HG03025 (cell line): ENCODE results near the gene NUDT16L1.

ENCODE experiments used
- ATAC-seq: cut with Tn5 transposase; IDR thresholded peaks from one replicate; pipeline ENCODE4 v1.9.1; 2021; ENCODE audit warnings: mild to moderate bottlenecking, moderate library complexity; ENCODE audit not compliant: unreplicated experiment, low FRiP score

NUDT16L1 gene

DNA sequence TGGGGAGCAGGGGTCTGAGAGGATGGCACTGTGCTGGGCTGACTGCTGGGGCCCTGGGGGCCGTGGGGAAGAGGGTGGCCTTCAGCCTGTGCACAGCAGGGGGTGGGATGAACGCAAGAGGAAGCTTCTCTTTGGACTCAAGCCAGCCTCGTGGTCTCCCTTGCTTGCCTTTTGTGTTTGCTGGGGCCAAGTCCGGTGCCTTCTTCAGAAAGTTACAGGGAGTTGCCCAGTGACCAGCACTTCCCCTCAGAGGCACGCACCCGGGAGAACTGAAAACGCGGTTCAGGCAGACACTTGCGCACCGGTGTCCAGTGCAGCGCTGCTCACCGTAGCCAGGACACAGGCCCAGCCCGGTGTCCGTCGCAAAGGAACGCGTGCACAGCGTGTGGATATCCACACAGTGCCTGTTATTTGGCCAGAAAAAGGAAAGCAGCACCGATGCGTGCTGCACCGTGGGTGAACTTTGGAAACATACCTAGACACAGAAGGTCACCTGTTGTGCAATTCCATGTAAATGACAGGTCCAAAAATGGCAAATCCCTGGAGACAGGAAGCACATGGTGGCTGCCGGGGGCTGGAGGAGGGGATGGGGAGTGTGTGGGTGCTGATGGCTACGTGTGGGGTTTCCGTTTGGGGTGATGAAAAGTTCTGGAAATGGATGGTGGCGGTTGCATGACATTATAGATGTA, 29.4 kb upstream of the NUDT16L1 start:
- no peak for ATAC-seq

DNA sequence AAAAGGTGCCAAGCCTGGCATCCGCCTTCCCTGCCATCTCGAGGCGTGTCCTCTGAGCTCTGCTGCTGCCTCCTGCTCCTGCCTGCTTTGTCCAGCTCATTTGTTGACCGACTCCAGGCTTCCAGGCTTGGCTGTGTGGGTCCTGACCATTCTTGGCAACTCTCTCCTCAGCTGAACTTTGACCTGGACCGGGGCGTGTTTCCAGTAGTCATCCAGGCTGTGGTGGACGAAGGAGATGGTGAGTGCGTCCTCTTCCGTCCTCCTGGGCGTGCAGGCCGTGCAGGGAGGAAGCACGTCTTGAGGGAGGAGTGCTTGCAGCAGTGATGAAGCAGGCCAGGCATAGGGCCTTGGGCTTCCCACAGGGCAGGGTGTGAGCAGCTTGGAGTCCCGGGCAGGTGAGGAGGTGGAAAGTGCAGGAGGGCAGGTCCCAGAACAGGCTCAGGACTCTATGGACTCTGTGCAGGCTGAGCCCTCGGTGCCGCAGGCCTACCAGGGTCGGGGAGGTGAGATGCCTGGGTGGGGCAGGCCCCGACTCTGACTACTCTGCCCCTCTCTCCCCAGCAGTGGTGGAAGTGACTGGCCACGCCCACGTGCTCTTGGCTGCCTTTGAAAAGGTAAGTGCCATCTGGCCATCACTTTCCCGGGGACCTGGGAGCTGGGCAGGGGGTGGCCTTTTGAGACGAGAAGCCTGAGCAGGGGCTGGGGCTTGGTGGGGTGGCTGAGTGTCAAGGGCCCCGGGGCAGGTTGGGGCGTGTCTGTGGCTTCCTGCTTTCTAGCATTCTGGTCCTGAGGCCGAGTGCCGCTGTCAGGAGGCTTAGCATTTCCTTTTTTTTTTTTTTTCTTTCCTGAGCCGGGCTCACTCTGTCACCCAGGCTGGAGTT, 28.6 kb upstream of the NUDT16L1 start:
- ATAC-seq: no peak

DNA sequence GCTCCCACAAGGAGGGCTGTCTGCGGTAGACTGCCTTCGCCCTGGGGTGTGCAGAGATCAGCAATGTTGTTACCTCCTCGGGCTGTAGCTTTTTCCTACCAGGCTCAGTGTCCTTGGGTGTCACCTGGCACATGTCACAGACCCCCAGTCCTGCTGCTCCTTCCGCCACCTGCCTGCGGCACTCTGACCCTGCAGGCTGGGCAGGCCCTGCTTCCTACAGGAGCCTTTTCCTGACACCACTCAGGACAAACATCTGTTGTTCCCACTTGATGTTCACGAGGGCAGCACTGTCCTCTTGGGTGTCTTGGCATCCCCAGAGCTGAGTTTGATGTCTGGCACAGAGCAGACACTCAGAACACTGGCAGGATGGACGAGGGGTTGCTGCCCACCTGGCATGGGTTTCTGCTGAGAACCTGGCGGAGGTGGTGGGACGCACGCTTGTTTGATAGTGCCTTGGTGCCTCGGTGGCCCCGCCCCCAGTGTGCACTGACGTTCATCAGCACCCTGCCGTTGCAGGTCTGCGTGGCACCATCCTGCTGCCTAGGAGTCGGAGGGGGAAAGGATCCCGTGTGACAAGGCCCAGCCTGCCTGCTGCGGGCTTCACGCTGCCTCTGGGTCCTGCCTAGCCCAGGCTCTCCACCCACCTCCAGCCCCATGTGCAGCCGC, 26.7 kb upstream of the NUDT16L1 start:
- ATAC-seq: no peak

DNA sequence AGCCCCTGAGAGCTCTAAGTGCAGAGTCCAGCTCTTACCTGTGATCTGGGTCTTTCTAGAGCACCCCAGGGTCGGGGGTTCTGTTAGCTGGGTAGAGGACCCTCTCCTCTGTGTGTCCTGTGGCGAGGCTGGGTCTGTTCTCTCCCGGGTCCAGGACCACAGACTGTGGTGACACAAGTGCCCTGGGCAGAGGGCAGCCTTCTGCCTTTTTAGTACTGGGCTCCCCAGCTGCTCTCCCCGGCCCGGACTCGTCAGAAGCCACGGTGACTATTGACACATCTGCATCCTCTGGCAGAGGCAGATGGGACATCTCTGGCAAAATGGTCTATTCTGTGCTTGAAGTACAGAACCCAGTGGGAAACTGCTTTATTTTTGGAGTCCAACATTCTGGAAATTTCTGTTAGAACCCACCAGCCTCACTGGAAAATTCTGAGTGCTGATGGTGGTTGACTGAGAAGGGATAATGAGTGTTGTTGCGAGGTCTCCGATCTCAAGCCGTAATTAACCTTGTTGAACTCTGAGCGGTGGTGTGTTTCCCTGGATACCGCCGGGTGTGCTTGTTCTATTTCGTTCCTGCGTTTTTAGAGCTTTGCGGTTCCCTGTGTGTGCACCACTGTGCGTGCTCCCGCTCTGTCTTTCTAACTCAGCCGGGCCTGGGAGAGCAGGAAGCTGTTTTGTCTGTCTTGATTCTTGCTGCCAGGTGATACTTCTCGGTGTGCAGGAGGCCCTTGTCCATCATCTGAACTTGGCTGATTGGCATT, 26.0 kb upstream of the NUDT16L1 start:
- ATAC-seq: no peak

DNA sequence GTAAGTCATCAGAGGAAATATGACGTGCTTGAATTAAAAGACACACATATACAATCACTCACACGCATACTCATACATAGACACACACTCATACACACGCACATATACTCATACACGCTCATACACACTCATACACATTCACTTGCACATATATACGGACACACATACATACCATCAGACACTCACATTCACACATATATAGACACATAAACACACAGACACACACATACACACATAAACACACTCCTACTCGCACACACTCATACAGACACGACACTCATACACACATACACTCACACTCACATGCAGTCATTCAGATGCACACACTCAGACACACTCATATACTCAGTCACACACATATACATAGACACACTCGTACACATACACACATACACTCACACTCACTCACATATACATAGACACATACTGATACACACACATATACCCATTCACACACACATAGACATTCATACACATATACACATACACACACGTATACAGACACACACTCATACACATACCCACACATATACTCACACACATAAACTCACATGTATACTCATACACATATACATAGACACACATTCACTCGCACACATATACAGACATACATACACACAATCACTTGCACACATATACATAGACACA, 24.9 kb upstream of the NUDT16L1 start:
- no peak for ATAC-seq

DNA sequence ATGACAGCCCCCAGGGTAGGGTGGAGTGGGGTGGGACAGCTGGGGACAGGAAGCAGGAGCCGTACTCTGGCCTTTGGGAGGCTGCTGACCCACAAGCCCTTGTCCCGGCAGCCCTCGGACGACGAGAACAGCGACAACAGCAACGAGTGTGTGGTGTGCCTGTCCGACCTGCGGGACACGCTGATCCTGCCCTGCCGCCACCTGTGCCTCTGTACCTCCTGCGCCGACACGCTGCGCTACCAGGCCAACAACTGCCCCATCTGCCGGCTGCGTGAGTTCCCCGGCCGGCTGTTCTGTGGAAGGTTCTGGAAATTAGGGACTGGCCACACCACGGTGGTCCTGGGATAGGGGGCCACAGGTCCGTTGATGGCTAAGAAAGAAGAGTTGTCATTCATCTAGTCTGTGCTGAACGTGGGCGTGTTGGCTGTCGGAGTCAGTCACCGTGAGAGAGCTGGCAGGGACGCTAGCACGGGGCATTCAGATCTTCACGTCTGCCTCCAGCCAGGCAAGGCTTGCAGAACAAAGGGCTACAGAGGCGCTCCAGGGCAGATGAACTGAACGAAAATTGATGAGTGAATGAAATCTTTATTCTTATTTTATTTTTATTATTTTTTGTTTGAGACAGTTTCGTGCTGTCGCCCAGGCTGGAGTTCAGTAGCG, 19.8 kb upstream of the NUDT16L1 start:
- ATAC-seq: no peak

DNA sequence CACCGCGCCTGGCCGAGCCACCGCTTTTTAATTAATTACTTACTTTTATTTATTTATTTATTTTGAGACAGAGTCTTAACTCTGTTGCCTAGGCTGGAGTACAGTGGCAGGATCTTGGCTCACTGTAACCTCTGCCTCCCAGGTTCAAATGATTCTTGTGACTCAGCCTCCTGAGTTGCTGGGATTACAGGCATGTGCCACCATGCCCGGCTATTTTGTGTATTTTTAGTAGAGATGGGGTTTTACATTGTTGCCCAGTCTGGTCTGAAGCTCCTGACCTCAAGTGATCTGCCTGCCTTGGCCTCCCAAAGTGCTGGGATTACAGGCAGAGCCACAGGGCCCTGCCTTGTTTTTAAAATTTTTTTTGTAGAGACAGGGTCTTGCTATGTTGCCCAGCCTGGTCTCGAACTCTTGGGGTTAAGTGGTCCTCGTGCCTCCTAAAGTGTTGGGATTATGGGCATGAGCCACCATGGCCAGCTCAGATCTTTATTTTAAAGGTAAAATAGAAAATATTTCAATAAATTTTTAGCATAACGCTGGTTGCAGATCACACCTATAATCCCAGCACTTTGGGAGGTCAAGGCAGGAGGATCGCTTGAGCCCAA, 18.3 kb upstream of the NUDT16L1 start:
- ATAC-seq: no peak

DNA sequence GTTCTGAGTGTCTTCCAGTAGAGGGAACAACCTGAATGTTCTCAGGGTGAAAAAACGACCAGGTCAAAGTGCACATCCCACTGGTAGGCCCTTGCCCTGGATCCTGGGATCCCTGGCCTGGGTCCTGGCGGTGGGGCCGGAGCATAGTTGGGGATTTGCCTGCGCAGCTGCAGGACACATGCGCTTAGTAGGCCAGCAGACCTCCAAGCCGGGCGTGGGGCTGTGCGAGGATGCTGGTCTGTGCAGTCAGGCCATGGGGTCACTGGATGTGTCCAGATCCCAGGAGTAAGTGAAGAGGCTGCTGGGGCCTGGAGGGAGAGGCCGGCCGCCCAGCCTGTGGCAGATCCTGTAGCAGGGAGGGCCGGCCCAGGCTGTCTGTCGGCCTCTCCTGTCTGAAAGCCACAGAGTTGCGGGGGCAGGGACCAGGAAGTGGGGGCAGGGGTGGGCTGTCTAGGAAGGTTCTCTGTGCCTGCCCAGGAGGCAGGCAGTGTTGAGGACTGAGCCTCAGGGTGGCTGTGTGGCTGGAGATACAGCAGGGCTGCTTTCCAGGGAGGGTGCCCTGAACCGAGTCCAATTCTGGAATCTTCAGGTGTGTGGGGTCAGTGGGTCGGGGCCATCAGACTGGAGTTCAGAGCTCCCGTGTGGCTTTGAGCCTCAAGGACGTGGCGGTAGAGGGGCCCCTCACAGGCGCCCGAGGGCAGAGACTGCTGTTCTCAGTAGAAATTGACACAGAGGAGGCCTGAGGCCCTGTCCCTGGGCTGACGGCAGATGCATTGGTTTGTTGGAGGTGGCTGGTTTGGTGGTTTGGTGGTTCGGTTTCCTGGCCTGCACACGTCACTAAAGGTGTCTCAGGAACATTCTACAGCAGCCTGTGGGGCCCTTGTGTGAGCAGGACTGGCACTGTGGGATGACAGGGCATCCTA, 17.2 kb upstream of the NUDT16L1 start:
- ATAC-seq: no peak

DNA sequence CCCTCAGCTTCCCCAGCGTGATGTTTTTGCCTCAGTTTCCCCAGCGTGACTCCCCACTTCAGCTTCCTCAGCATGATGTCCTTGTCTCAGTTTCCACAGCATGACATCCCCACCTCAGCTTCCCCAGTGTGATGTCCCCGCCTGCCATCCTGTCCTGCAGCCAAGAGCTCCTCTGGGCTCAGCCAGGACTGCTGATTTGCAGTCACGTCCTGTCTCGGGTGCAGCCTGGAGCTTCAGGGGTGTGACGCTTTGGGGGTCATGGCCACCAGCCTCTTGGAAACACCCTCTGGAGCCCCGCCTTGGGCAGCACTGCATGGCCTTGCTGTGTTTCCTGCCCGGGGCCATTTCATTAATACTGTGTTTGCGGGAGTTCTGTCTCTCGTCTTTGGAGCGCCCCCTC, 16.5 kb upstream of the NUDT16L1 start:
- no peak for ATAC-seq

DNA sequence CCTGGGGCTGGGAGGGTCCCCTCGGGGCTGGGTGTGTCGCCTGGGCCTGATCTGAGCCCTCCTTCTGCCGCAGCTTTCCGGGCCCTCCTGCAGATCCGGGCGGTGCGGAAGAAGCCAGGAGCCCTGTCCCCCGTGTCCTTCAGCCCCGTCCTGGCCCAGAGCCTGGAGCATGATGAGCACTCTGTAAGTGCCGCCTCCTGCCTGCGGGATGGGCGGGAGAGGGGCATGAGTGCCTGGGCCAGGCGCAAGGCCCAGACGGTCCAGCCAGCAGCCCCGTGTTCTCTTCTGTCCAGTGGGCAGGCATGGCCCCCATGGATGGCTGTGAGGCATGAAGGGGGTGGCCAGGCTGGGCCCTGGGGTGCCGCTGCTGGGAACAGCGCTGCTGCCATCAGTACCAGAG, 16.0 kb upstream of the NUDT16L1 start:
- no peak for ATAC-seq

DNA sequence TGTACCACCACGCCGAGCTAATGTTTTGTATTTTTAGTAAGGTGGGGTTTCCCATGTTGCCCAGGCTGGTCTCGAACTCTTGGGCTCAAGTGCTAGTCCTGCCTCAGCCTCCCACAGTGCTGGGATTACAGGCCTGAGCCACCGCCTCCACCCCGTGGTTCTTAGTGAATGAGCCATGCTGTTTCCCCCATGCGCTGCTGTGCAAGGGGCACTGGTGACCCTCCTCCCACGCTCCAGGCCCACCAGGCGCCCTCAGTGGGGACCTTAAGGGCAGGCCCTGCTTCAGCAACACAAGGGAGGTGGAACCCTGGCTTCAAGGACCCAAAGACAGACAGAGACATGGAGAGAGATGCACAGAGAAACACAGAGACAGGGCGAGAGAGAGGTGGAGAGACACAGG, 15.4 kb upstream of the NUDT16L1 start:
- ATAC-seq: no peak

DNA sequence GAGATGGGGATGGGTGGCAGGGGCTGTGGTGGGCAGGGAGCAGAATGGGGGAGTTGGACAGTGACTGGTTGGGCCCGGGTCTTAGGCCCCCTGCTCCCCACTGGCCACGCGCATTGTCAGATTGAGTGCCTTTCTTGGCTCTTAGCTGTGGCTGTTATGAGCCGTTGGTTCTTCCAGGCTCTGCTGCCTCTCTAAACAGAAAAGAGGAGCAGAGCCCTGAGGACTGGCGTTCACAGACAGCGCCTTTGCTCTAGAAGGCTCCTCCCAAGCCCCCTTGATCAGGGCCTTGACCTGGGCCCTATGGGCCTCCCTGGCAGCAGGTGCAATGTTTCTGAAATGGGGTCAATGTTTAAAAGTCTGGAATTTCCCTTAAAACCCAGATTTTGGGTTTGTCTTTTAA, 14.8 kb upstream of the NUDT16L1 start:
- ATAC-seq: no peak

DNA sequence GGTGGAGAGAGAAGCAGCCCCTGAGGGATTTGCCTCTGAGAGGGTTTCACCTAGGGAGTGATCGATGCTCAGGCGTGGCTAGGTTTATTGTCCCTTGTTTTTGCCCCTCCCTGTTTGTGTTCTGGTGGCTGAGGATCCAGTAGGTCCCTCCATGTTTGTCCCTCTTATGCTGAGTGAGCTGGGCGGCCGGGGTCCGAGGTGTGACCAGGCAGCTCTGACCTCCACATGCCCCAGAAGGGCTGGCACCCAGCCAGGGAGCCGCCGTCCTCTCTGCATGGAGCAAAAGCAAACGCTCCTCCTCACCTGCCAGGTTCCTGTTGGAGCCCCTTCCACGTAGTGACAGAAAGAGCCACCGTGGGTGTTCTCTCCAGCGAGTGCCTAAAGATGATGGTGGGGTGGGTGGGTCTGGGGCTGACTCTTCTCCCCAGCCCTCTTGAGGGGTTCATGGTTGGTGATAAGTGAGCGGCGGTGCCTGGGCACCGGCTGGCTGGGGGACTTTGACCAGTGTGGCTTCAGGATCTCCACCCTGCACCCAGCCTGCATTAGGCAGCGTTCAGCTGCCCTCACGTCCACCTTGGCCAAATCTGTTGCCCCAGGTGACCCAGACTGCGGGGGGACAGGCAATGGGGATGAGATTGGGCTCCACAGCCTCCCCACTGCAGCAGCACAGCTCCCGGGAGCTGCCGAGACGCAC, 14.1 kb upstream of the NUDT16L1 start:
- ATAC-seq: no peak

DNA sequence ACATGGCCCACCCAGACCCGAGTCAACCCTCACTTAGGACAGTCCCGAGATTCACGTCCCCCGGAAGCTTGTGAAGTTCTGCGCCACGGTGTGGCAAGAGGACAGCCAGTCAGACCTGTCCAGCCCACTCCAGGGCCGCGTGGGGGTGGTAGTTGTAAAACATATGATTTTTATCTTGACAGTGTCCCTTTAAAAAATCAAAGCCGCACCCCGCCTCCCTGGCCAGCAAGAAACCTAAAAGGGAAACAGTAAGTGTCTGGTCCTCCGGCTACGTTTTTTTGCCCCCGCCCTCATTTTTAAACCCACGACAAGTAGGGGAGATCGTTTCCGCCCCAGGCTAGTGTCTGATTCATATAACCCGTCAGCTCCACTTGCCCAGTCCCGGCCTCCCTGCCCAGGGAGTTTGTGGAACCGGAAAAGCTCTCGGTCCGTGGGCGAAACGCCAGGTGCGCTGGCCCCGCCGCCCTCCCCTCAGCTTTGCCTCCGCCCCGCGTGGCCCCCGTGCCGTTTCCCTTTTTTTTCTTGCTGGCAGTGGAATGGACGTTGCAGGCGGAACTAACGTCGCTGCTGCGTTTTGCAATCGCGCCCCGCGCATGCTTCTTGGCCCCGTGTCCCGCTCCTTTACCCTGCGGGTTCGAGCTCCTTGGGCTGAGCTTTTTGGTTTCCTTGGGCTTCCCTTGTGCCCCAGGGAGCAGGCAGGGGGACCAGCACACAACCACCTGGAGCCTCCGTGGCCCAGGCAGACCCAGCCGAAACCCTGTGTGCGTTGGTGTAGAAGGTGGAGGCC, 13.3 kb upstream of the NUDT16L1 start:
- no peak for ATAC-seq

DNA sequence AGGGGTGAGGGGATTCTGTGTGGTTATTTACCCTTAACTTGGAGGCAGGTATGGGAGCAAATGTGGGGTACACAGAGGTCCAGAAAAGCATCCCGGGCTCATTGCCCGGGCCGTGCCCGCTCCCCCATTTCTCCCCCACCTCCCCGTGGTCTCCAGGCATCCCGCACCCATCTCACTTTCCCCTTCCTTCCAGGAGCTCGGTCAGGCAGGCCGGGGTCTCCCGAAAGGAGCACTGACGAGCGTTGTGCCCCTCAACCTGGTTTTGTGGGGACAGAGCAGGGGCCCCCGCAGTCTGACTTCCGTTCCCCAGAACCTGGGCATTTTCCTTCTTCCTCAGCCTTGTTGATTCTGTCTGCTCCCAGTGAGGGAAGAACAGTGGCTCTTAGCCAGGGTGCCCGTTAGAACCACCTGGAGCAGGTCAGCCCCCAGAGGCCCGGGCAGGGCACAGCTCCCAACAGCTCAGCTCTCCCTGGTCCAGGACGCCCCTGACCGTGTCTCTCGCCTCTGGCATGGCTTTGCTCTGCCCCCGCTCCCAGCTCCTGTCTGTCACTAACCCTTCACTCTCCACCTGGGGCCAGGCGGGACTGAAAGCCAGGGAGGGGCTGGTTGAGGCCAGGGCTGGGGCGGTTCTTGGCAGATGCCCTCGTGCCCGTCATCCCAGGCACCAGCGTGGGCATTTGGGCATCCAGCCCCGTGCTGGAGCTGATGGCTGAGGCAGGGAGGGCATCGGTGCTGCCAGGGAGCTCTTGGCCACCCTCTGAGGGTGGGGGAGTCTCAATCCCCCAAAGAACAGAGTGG, 12.5 kb upstream of the NUDT16L1 start:
- ATAC-seq: no peak

DNA sequence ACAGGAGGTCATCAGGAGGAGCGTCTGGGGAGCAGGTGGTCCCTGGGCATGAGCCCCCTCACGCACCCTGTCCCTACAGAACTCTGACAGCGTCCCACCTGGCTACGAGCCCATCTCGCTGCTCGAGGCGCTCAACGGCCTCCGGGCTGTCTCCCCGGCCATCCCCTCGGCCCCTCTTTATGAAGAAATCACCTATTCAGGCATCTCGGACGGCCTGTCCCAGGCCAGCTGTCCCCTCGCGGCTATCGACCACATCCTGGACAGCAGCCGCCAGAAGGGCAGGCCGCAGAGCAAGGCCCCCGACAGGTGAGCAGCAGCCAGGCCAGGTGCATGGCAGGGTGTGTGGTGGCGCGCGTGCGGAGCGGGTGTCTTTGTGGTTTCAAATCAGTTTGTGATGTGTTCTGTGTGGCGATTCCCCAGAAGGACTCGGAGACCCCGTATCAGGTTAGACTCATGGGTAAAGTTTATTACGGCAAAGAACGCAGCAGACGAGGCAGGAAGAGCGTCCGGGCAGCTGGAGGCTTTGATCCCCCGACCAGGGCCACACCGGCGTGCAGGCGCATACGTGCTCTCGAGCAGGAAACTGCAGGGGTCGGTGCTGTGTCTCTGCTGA, 11.8 kb upstream of the NUDT16L1 start:
- no peak for ATAC-seq
